OCI-LY3 (cell line): Measurements from ENCODE around the gene RANBP1.

ENCODE experiments used
- EZH2phosphoT487 ChIP-seq: fragments of 200-600 bp; shearing (Covaris generic); IDR thresholded peaks from 2 replicates; pipeline ENCODE4 v1.6.1; 2018; ENCODE audit warnings: antibody characterized with exemption, mixed run types, low read depth
- TF ChIP-seq, protein P1 (sequence below): fragments of 200-600, 300-600 bp; sonication (generic); IDR thresholded peaks from 2 replicates; pipeline ENCODE4 v1.5.1; 2014; ENCODE audit warnings: antibody characterized with exemption, low read length, low read depth

- TF ChIP-seq, protein P1, sequence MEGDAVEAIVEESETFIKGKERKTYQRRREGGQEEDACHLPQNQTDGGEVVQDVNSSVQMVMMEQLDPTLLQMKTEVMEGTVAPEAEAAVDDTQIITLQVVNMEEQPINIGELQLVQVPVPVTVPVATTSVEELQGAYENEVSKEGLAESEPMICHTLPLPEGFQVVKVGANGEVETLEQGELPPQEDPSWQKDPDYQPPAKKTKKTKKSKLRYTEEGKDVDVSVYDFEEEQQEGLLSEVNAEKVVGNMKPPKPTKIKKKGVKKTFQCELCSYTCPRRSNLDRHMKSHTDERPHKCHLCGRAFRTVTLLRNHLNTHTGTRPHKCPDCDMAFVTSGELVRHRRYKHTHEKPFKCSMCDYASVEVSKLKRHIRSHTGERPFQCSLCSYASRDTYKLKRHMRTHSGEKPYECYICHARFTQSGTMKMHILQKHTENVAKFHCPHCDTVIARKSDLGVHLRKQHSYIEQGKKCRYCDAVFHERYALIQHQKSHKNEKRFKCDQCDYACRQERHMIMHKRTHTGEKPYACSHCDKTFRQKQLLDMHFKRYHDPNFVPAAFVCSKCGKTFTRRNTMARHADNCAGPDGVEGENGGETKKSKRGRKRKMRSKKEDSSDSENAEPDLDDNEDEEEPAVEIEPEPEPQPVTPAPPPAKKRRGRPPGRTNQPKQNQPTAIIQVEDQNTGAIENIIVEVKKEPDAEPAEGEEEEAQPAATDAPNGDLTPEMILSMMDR, result no peak
- TF ChIP-seq EZH2phosphoT487, result no peak
These were observed 18.1 kb downstream of the RANBP1 start for GRCh38 chr22:20133930-20134549.
